ENCODE results near the gene RETN.
A peak's percentile ranks its signal among the peaks of the same experiment; 100 is the strongest.

The RETN gene

DNA sequence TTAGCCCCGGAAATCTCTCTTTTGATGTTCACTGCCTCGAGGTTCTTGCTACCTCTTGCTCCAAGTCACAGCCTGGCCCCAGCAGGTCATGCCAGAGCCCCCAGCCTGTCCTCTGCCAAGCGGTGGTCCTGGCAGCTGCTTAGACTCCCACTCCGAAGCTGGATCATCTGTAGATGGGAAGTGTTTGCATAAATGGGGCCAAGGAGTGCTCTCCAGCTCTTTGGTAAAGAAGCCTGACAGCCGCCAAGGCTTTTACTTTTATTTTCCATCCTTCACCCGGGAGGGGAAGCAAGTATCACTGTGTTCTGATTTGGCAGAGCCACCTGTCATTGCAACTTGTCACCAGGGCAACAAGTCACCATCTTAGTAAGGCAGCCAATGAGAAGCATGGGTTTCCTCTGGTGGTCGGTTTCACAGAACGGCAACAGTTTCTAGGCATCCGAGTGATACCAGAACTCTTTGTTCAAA is 10.6 kb upstream of the RETN start:
- no peaks in the 10 kb centered on the region; the same call in 1 of the 2 replicates for H3K27me3 ChIP-seq (replicated peaks; ENCODE audit: control insufficient read depth, insufficient read depth, low read length)
- TF ChIP-seq, protein P1, sequence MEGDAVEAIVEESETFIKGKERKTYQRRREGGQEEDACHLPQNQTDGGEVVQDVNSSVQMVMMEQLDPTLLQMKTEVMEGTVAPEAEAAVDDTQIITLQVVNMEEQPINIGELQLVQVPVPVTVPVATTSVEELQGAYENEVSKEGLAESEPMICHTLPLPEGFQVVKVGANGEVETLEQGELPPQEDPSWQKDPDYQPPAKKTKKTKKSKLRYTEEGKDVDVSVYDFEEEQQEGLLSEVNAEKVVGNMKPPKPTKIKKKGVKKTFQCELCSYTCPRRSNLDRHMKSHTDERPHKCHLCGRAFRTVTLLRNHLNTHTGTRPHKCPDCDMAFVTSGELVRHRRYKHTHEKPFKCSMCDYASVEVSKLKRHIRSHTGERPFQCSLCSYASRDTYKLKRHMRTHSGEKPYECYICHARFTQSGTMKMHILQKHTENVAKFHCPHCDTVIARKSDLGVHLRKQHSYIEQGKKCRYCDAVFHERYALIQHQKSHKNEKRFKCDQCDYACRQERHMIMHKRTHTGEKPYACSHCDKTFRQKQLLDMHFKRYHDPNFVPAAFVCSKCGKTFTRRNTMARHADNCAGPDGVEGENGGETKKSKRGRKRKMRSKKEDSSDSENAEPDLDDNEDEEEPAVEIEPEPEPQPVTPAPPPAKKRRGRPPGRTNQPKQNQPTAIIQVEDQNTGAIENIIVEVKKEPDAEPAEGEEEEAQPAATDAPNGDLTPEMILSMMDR (IDR thresholded peaks at IDR 0.05; ENCODE audit: insufficient read depth, low read length, poor library complexity, severe bottlenecking): no peak
- peak; percentile 68 for DNase-seq (ENCODE audit: extremely low read depth, insufficient read length)
- H3K36me3 ChIP-seq (ENCODE audit: control insufficient read depth, insufficient read depth, low read length): no peaks in the 10 kb centered on the region
- peak overlapping the region; percentile 69 for H3K4me3 ChIP-seq (replicated peaks; ENCODE audit: low read depth, low read length)

DNA sequence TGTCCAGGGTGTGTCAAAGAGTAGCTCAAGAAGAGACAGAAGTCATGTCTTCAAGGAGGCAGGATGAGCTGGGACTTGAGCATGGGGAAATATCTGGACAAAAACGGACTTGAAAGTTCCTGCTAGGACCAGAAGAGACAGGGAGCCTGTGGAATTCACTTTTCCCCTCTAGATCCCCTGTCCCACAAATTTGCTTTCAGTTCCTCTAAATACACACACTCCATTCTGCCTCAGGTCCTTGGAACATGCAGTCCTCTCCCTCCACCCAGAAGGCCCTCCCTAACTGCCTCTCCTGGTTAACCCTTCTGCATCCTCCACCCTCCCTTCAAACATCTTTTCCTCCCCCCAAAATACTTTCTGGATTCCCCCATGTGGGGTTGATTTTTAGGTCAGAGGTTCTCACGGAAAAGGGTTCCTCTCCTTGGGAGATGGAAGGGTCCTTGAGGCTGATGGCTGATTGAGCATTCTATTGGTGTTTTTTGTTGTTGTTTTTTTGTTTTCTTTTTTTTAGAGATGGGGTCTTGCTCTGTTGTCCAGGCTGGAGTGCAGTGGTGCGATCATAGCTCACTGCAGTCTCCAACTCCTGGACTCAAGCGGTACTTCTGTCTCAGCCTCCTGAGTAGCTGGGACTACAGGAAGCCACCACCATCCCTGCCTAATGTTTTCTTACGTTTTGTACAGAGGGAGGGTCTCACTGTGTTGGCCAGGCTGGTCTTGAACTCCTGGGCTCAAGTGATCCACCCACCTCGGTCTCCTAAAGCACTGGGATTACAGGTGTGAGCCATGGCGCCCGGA is 6.9 kb upstream of the RETN start:
- DNase-seq (ENCODE audit: extremely low read depth, insufficient read length): no peak
- no peaks in the 10 kb centered on the region for H3K36me3 ChIP-seq (ENCODE audit: control insufficient read depth, insufficient read depth, low read length)
- no peaks in the 10 kb centered on the region; the same call in 1 of the 2 replicates for H3K27me3 ChIP-seq (replicated peaks; ENCODE audit: control insufficient read depth, insufficient read depth, low read length)
- TF ChIP-seq, protein P1 (IDR thresholded peaks at IDR 0.05; ENCODE audit: insufficient read depth, low read length, poor library complexity, severe bottlenecking): no peak
- H3K4me3 ChIP-seq (replicated peaks; ENCODE audit: low read depth, low read length): no peak overlapping the region

- TF ChIP-seq, protein P1 (IDR thresholded peaks at IDR 0.05; ENCODE audit: insufficient read depth, low read length, poor library complexity, severe bottlenecking): no peak
- no peaks in the 10 kb centered on the region for H3K36me3 ChIP-seq (ENCODE audit: control insufficient read depth, insufficient read depth, low read length)
- no peak for DNase-seq (ENCODE audit: extremely low read depth, insufficient read length)
- no peaks in the 10 kb centered on the region; the same call in 1 of the 2 replicates for H3K27me3 ChIP-seq (replicated peaks; ENCODE audit: control insufficient read depth, insufficient read depth, low read length)
- H3K4me3 ChIP-seq (replicated peaks; ENCODE audit: low read depth, low read length): no peak overlapping the region
Observed at GRCh38 chr19:7662657-7663056, 6.2 kb upstream of the RETN start.

GRCh38 chr19:7663706-7664105 is 5.1 kb upstream of the RETN start:
- TF ChIP-seq, protein P1 (IDR thresholded peaks at IDR 0.05; ENCODE audit: insufficient read depth, low read length, poor library complexity, severe bottlenecking): no peak
- no peaks in the 10 kb centered on the region; the same call in 1 of the 2 replicates for H3K27me3 ChIP-seq (replicated peaks; ENCODE audit: control insufficient read depth, insufficient read depth, low read length)

DNA sequence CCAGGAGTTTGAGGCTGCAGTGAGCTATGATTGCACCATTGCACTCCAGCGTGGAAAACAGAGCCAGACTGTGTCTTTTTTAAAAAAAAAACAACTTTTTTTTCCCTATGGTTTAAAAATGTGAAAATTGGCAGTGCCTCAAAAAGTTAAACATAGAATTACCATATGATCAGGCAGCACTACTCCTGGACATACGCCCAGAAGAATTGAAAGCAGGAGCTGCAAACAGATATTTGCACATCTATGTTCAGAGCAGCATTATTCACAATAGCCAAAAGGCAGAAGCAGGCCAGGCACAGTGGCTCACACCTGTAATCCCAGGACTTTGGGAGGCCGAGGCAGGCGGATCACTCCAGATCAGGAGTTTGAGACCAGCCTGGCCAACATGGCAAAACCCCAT is 3.8 kb upstream of the RETN start:
- no peaks in the 10 kb centered on the region; the same call in 1 of the 2 replicates for H3K27me3 ChIP-seq (replicated peaks; ENCODE audit: control insufficient read depth, insufficient read depth, low read length)
- no peak for DNase-seq (ENCODE audit: extremely low read depth, insufficient read length)
- TF ChIP-seq, protein P1 (IDR thresholded peaks at IDR 0.05; ENCODE audit: insufficient read depth, low read length, poor library complexity, severe bottlenecking): no peak
- H3K36me3 ChIP-seq (ENCODE audit: control insufficient read depth, insufficient read depth, low read length): no peaks in the 10 kb centered on the region
- no peak overlapping the region for H3K4me3 ChIP-seq (replicated peaks; ENCODE audit: low read depth, low read length)

More at GRCh38 chr19:7663706-7664105, 5.1 kb upstream of the RETN start:
- no peak for DNase-seq (ENCODE audit: extremely low read depth, insufficient read length)
- Histone ChIP-seq H3K36me3 (ENCODE audit: control insufficient read depth, insufficient read depth, low read length) (no peaks in the 10 kb centered on the region), H3K4me3 (replicated peaks; ENCODE audit: low read depth, low read length) (no peak overlapping the region)

Data from GM06990 (cell line).